ENCODE results near the gene IGLON5.

Gene IGLON5

DNA sequence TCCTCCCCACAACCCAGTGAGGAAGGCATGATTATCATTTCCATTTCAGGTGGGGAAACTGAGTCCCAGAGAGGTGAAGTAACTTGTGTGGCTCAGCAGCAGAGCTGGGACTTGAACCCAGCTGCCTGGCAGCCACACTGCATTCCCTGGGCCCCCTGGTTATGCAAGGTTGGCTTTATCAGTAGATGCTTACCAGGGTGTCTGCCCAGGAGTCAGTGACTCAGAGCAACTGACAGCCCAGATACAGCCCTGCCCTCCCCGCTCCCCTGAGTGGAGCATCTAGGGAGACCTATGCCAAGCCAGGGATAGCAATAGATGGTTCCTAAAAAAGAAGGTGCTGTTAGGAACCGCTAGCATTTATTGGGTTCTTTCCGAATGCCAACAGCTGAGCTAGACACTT lies 5.9 kb downstream of the IGLON5 start (continued):
- TF ChIP-seq, protein P1, sequence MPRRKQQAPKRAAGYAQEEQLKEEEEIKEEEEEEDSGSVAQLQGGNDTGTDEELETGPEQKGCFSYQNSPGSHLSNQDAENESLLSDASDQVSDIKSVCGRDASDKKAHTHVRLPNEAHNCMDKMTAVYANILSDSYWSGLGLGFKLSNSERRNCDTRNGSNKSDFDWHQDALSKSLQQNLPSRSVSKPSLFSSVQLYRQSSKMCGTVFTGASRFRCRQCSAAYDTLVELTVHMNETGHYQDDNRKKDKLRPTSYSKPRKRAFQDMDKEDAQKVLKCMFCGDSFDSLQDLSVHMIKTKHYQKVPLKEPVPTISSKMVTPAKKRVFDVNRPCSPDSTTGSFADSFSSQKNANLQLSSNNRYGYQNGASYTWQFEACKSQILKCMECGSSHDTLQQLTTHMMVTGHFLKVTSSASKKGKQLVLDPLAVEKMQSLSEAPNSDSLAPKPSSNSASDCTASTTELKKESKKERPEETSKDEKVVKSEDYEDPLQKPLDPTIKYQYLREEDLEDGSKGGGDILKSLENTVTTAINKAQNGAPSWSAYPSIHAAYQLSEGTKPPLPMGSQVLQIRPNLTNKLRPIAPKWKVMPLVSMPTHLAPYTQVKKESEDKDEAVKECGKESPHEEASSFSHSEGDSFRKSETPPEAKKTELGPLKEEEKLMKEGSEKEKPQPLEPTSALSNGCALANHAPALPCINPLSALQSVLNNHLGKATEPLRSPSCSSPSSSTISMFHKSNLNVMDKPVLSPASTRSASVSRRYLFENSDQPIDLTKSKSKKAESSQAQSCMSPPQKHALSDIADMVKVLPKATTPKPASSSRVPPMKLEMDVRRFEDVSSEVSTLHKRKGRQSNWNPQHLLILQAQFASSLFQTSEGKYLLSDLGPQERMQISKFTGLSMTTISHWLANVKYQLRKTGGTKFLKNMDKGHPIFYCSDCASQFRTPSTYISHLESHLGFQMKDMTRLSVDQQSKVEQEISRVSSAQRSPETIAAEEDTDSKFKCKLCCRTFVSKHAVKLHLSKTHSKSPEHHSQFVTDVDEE (CRISPR knock-in tag; IDR thresholded peaks at IDR 0.05) = no peak
- no peak for TF ChIP-seq ESRRG (CRISPR knock-in tag; IDR thresholded peaks at IDR 0.05)
- TF ChIP-seq ZFP30 (CRISPR knock-in tag; IDR thresholded peaks at IDR 0.05) = no peak
- TF ChIP-seq GLIS3 (CRISPR knock-in tag; IDR thresholded peaks at IDR 0.05) = no peak
- TF ChIP-seq CSDC2 (CRISPR knock-in tag; IDR thresholded peaks at IDR 0.05) = no peak
- TF ChIP-seq ZC3H10 (CRISPR knock-in tag; IDR thresholded peaks at IDR 0.05) = no peak
- no peak for TF ChIP-seq BACH2 (CRISPR knock-in tag; IDR thresholded peaks at IDR 0.05; ENCODE audit: borderline replicate concordance)

- no peak for ATAC-seq
- TF ChIP-seq, protein P1 (CRISPR knock-in tag; IDR thresholded peaks at IDR 0.05) = no peak
- TF ChIP-seq ZFP3 (CRISPR knock-in tag; IDR thresholded peaks at IDR 0.05) = peak; percentile 85
These were observed 6.5 kb downstream of the IGLON5 start for GRCh38 chr19:51317968-51318367.

- TF ChIP-seq, protein P2, sequence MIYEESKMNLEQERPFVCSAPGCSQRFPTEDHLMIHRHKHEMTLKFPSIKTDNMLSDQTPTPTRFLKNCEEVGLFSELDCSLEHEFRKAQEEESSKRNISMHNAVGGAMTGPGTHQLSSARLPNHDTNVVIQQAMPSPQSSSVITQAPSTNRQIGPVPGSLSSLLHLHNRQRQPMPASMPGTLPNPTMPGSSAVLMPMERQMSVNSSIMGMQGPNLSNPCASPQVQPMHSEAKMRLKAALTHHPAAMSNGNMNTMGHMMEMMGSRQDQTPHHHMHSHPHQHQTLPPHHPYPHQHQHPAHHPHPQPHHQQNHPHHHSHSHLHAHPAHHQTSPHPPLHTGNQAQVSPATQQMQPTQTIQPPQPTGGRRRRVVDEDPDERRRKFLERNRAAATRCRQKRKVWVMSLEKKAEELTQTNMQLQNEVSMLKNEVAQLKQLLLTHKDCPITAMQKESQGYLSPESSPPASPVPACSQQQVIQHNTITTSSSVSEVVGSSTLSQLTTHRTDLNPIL (CRISPR knock-in tag; IDR thresholded peaks at IDR 0.05; ENCODE audit: low read depth) = no peak
- TF ChIP-seq PPARA (CRISPR knock-in tag; IDR thresholded peaks at IDR 0.05; ENCODE audit: borderline replicate concordance) (no peak), OSR1 (CRISPR knock-in tag; IDR thresholded peaks at IDR 0.05) (no peak), ARNTL (CRISPR knock-in tag; IDR thresholded peaks at IDR 0.05; ENCODE audit: borderline replicate concordance, low read depth) (no peak), TCF4 (CRISPR knock-in tag; IDR thresholded peaks at IDR 0.05; ENCODE audit: borderline replicate concordance) (no peak), SNAI2 (CRISPR knock-in tag; IDR thresholded peaks at IDR 0.05) (no peak), ZNF8 (CRISPR knock-in tag; IDR thresholded peaks at IDR 0.05) (no peak), BACH2 (CRISPR knock-in tag; IDR thresholded peaks at IDR 0.05; ENCODE audit: borderline replicate concordance) (no peak), GLIS3 (CRISPR knock-in tag; IDR thresholded peaks at IDR 0.05) (no peak), ZFP3 (CRISPR knock-in tag; IDR thresholded peaks at IDR 0.05) (no peak), CSRNP3 (CRISPR knock-in tag; IDR thresholded peaks at IDR 0.05) (no peak), PATZ1 (CRISPR knock-in tag; IDR thresholded peaks at IDR 0.05; ENCODE audit: borderline replicate concordance) (no peak), TOX (CRISPR knock-in tag; IDR thresholded peaks at IDR 0.05; ENCODE audit: borderline replicate concordance) (no peak), RARB (CRISPR knock-in tag; IDR thresholded peaks at IDR 0.05) (no peak), ZC3H10 (CRISPR knock-in tag; IDR thresholded peaks at IDR 0.05) (no peak), ZNF70 (CRISPR knock-in tag; IDR thresholded peaks at IDR 0.05) (no peak), CSDC2 (CRISPR knock-in tag; IDR thresholded peaks at IDR 0.05) (no peak), ESRRG (CRISPR knock-in tag; IDR thresholded peaks at IDR 0.05) (no peak), POU6F1 (CRISPR knock-in tag; IDR thresholded peaks at IDR 0.05; ENCODE audit: borderline replicate concordance, low read depth) (no peak)
- no peak for ATAC-seq
These were observed 7.5 kb downstream of the IGLON5 start for GRCh38 chr19:51318687-51319648.

All from SK-N-SH treated with all-trans-retinoic acid at 6 μM for 48 hours (cell line).